GM19397 (cell line): ENCODE results near the gene SLC38A8.

Experiments
- ATAC-seq: cut with Tn5 transposase; IDR thresholded peaks from one replicate; pipeline ENCODE4 v1.9.1; 2021; ENCODE audit warnings: mild to moderate bottlenecking, moderate library complexity; ENCODE audit not compliant: unreplicated experiment

SLC38A8 gene

DNA sequence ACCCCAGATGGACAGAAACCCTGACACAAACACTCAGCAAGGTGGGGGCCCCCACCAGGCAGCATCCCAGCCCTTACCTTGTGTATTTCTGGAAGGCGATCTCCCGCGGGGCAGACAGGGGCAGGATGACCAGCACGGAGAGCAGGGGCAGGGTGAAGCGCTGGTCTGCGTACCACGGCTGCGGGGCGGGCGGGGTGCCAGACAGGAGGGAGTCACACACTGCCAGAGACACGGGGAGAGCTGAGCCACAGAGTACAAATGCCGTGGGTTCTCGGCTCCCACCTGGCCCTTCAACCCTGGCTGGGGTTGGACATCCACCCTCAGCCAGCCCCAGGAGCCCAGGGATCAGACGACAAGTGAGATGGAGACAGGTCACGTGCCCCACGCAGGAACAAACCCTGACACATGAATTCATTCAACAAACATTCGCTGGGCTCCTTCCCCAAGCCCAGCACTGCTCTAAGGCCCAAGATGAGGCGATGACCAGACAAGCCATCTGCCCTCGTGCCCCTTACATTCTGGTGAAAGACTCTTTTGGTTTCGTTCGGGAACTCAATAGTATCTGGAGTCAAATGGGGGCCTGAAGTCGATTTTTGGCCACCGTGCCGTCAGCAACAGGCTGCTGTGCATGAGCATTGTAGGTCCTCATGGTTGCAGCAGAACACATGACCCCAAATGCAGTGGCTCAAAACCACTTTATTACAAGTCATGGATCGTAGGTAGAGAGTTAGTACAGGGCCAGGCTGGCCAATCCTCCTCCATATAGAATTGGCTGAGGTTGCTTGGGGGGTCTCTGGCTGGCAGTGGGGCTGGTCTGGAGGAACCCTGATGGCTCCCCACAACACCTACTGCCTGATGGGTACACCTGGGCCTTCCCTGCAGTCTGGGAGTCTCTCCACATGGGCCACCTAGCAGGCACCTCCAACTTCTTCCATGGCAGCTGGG, 9.1 kb downstream of the SLC38A8 start:
- ATAC-seq, result no peak

GRCh38 chr16:84032458-84033178, 10.0 kb downstream of the SLC38A8 start:
- no peak for ATAC-seq

DNA sequence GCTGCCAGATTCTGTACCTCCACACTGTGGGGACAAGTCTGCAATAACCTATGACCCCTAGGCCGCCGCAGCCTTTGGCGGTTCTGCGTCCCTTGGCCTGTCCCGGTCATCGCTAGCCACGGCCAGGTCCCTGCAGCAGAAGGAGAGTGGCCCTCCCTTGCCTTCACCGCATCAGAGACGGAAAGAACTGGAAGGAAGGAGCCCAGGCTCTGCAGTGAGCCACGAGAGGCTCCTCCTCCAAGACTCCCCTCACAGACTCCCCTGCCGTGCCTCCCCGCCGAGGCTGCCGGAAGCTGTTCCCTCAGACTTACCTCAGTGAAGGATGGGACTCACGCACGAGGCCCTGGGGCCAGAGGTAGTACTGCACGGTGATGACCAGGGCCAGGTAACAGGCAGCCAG, 11.0 kb downstream of the SLC38A8 start:
- no peak for ATAC-seq

GRCh38 chr16:84029297-84030047, 13.1 kb downstream of the SLC38A8 start:
- no peak for ATAC-seq

GRCh38 chr16:84027625-84028024, 15.0 kb downstream of the SLC38A8 start:
- ATAC-seq, result no peak

GRCh38 chr16:84026606-84027005, 16.0 kb downstream of the SLC38A8 start:
- ATAC-seq, result no peak

GRCh38 chr16:84024854-84025253, 17.7 kb downstream of the SLC38A8 start:
- no peak for ATAC-seq

DNA sequence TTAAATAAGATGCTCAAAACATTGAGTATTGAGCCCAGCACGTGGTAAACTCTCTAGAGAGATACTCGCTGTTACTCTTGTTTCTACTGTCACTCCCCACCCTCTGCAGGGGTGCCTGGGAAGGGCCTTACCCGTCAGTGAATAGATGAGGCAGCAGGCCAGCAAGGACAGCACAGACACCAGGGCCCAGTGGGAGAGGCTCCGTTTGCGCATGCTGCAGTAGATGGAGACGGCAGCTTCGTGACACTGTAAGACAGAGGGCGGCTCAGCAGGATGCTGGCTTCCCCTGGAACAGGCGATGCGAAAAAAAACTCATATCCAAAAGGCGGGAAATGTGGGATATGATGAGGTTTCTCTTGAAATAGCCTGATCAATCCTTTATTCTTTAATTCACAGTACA, 20.0 kb downstream of the SLC38A8 start:
- ATAC-seq, result no peak

GRCh38 chr16:84021488-84021887, 21.1 kb downstream of the SLC38A8 start:
- ATAC-seq, result no peak

DNA sequence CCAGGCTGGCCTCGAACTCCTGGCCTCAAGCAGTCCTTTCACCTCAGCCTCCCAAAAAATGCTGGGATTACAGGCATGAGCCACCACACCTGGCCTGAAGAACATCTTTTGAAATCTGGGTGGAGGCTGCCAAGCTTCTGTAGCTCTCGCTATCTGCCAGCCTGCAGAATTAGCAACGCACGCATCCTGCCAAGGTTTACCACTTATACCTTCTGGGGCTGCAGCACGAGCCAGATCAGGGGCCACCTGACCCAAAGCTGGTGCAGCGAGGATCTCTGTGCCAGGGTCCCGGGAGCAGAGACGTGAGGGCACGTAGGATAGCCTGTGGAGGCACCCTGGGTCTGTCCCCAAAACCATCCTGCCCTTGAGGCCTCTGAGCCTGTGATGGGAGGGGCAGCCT, 22.2 kb downstream of the SLC38A8 start:
- ATAC-seq, result no peak

GRCh38 chr16:84018710-84019109, 23.9 kb downstream of the SLC38A8 start:
- no peak for ATAC-seq

DNA sequence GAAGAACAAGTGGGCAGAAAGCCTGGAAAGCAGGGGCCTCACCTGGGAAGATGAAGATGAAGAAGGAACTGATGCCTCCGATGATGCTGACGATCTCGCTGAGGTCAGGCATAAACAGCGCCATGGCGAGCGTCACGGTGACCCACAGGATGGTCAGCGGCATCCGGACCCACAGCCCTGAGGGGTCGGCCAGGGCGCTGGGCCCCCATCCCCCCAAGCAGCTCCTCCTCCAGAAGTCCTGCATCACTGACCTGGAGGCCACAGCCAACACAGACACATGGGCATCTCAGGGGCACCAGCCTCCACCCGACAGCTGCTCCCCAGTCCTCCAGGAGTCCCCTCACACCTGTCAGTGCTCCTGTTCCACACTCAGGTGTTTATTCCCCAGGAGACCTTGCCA, 26.1 kb downstream of the SLC38A8 start:
- no peak for ATAC-seq

GRCh38 chr16:84015399-84015798, 27.2 kb downstream of the SLC38A8 start:
- no peak for ATAC-seq

- no peak for ATAC-seq
These were observed 27.8 kb downstream of the SLC38A8 start for GRCh38 chr16:84014570-84015327.

DNA sequence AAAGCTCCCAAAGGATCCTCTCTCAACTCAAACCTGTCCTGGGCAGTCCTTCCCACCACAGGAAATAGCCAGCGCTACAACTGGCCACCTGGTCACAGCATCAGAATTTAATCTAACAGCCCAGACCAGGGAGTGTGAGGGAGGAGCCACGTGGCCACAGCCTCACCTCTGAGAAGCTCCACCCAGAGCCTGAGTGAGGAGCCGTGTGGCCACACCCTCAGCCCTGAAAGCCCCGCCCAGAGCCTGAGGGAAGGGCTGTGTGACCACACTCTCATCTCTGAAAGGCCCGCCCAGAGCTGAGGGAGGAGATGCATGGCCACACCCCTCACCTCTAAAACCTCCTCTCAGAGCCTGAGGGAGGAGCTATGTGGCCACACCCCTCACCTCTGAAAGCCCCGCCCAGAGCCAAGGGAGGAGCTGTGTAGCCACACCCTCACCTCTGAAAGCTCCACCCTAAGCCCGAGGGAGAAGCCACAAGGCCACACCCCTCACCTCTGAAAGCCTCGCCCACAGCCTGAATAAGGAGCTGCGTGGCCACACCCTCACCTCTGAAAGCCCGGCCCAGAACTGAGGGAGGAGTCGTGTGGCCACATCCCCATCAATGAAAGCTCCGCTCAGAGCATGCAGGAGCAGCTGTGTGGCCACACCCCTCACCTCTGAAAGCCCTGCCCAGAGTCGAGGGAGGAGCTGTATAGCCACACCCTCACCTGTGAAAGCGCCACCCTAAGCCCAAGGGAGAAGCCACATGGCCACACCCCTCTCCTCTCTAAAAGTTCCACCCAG, 28.6 kb downstream of the SLC38A8 start:
- peak; percentile 58 for ATAC-seq

- ATAC-seq, result no peak
These were observed 33.3 kb downstream of the SLC38A8 start for GRCh38 chr16:84009282-84009681.

GRCh38 chr16:84007965-84008364, 34.6 kb downstream of the SLC38A8 start:
- no peak for ATAC-seq

- no peak for ATAC-seq
These were observed 35.1 kb downstream of the SLC38A8 start for GRCh38 chr16:84007520-84007919.

- no peak for ATAC-seq
These were observed 37.2 kb downstream of the SLC38A8 start for GRCh38 chr16:84005391-84005790.

GRCh38 chr16:84004442-84004841, 38.2 kb downstream of the SLC38A8 start:
- ATAC-seq, result no peak
